KMS-11 (cell line): ENCODE data around the gene FGF14.

Experiments
- H2AFZ ChIP-seq: fragments of 200-600 bp; sonication (generic); 2 replicates; pipeline ENCODE4 v1.6.1; 2016; ENCODE audit warnings: antibody characterized with exemption, mixed run types, low read depth
- H3K27ac ChIP-seq: fragments of 200-600 bp; sonication (generic); 2 replicates; pipeline ENCODE4 v1.6.1; 2016; ENCODE audit warnings: mild to moderate bottlenecking, mixed run types
- H3K27me3 ChIP-seq: fragments of 200-600 bp; sonication (generic); 2 replicates; pipeline ENCODE4 v1.6.1; 2017; ENCODE audit warnings: mild to moderate bottlenecking, low read depth, mixed run types, moderate library complexity; ENCODE audit not compliant: insufficient read depth
- H3K36me3 ChIP-seq: fragments of 200-600 bp; sonication (generic); 2 replicates; pipeline ENCODE4 v1.6.1; 2017; ENCODE audit warnings: mild to moderate bottlenecking, mixed run types; ENCODE audit not compliant: insufficient read depth
- H3K4me1 ChIP-seq: fragments of 200-600 bp; sonication (generic); 2 replicates; pipeline ENCODE4 v1.6.1; 2016; ENCODE audit warnings: mild to moderate bottlenecking, low read depth, mixed run types; ENCODE audit not compliant: poor library complexity, severe bottlenecking
- H3K4me2 ChIP-seq: fragments of 200-600 bp; sonication (generic); 2 replicates; pipeline ENCODE4 v1.7.0; 2016; ENCODE audit warnings: mild to moderate bottlenecking, mixed run types
- H3K4me3 ChIP-seq: fragments of 200-600 bp; sonication (generic); IDR thresholded peaks from 2 replicates; pipeline ENCODE4 v1.6.1; 2017; ENCODE audit warnings: low read depth, low read length, mixed read lengths; ENCODE audit not compliant: insufficient read depth
- H3K79me2 ChIP-seq: fragments of 200-600 bp; sonication (generic); 2 replicates; pipeline ENCODE4 v1.6.1; 2016; ENCODE audit warnings: low read depth, mixed run types; ENCODE audit not compliant: insufficient read depth
- H3K9ac ChIP-seq: fragments of 200-600 bp; sonication (generic); 2 replicates; pipeline ENCODE4 v1.6.1; 2016; ENCODE audit warnings: mild to moderate bottlenecking, mixed run types
- H4K20me1 ChIP-seq: fragments of 200-600 bp; sonication (generic); 2 replicates; pipeline ENCODE4 v1.6.1; 2016; ENCODE audit warnings: mild to moderate bottlenecking, mixed run types; ENCODE audit not compliant: insufficient read depth
- TF ChIP-seq, protein P1 (sequence below): fragments of 200-600 bp; sonication (generic); conservative IDR thresholded peaks from 2 replicates; pipeline ENCODE4 v1.6.1; 2017; ENCODE audit warnings: low read depth, mild to moderate bottlenecking, antibody characterized with exemption, low read length, moderate library complexity, mixed read lengths

FGF14 gene

DNA sequence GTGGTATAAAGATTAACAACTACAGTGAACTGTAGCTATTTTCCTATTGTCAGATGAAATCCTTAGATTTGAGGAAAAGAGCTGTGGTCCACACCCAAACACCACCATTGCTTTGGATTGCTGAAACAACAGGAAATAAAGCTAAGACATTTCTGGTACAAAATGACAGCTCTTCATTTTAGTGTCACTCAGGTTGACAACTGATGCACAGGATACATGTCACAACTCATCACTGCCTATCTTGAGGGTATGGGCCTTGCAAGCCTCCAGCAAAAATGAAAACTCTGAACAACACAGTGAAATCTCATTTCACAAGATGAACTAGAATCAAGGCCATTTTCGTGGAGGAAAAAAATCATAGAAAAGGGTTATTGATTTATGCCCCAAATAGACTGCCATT is 609.7 kb downstream of the FGF14 start:
- Histone ChIP-seq H2AFZ (no peak overlapping the region), H3K27me3 (no peaks in the 10 kb centered on the region), H3K4me1 (no peaks in the 10 kb centered on the region), H3K36me3 (no peaks in the 10 kb centered on the region), H3K9ac (no peak overlapping the region), H3K4me3 (no peak overlapping the region), H3K79me2 (no peaks in the 10 kb centered on the region), H3K4me2 (no peak overlapping the region), H3K27ac (no peak overlapping the region), H4K20me1 (no peaks in the 10 kb centered on the region)
- TF ChIP-seq, protein P1, sequence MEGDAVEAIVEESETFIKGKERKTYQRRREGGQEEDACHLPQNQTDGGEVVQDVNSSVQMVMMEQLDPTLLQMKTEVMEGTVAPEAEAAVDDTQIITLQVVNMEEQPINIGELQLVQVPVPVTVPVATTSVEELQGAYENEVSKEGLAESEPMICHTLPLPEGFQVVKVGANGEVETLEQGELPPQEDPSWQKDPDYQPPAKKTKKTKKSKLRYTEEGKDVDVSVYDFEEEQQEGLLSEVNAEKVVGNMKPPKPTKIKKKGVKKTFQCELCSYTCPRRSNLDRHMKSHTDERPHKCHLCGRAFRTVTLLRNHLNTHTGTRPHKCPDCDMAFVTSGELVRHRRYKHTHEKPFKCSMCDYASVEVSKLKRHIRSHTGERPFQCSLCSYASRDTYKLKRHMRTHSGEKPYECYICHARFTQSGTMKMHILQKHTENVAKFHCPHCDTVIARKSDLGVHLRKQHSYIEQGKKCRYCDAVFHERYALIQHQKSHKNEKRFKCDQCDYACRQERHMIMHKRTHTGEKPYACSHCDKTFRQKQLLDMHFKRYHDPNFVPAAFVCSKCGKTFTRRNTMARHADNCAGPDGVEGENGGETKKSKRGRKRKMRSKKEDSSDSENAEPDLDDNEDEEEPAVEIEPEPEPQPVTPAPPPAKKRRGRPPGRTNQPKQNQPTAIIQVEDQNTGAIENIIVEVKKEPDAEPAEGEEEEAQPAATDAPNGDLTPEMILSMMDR: no peak

DNA sequence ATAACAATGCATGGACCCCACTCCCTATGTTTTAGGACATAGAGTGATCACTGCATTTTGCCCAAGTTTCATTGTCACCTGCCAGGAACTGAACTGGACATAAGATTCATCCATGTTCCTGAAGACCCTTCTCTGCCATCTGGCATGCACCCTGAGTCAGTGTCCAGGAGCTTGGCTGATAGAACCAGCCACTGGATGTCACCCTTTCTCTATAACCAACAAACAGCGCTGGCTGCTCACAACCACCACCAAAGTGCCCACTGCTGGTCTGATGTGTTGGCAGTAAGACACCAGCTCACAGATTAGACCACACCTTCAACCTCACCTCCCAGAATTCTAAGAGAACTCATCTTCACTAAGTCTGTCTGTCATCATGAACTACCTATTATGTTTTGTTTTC is 616.0 kb downstream of the FGF14 start:
- no peak overlapping the region for H3K27ac ChIP-seq

DNA sequence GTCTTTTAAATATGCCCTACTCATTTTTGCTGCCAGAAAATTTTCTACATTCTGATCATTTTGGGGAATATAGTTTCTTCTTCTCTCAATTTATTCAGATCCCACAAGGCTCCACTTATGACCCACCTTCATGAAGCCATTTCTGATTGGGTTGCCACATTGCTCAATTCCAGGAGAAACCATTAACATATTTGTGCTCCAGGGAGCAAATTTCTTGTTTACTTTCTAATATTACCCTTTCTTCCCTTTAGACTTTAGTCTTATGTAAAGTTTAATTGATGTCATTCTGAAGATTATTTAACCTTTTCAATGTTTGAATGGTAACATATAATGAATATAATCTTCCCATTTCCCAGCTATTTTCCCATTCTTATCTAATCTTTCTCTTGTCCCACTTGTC is 617.5 kb downstream of the FGF14 start:
- H3K4me2 ChIP-seq: no peak overlapping the region
- H3K27me3 ChIP-seq: no peaks in the 10 kb centered on the region
- no peaks in the 10 kb centered on the region for H3K79me2 ChIP-seq
- TF ChIP-seq, protein P1: no peak
- H3K36me3 ChIP-seq: no peaks in the 10 kb centered on the region
- no peaks in the 10 kb centered on the region for H4K20me1 ChIP-seq
- H2AFZ ChIP-seq: no peak overlapping the region
- H3K4me3 ChIP-seq: no peak overlapping the region
- H3K9ac ChIP-seq: no peak overlapping the region
- H3K4me1 ChIP-seq: no peaks in the 10 kb centered on the region
- no peak overlapping the region for H3K27ac ChIP-seq

More for the DNA sequence above, 616.0 kb downstream of the FGF14 start:
- TF ChIP-seq, protein P1: no peak
- no peak overlapping the region for H3K4me2 ChIP-seq
- H3K27me3 ChIP-seq: no peaks in the 10 kb centered on the region
- H3K79me2 ChIP-seq: no peaks in the 10 kb centered on the region
- H3K4me1 ChIP-seq: no peaks in the 10 kb centered on the region
- H3K36me3 ChIP-seq: no peaks in the 10 kb centered on the region
- H4K20me1 ChIP-seq: no peaks in the 10 kb centered on the region
- no peak overlapping the region for H3K9ac ChIP-seq
- H2AFZ ChIP-seq: no peak overlapping the region
- H3K4me3 ChIP-seq: no peak overlapping the region

DNA sequence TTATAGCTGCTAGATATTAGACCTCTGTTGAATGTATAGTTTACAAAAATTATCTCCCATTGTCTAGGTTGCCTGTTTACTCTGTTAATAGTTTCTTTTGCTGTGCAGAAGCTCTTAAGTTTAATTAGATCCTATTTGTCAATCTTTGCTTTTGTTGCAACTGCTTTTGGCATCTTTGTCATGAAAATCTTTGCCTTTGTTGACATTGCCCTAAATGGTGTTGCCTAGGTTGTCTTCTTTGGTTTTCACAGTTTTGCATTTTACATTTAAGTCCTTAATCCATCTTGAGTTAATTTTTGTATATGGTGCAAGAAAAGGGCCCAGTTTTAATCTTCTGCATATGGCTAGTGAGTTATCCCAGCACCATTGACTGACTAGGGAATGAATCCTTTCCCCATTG is 618.3 kb downstream of the FGF14 start:
- no peaks in the 10 kb centered on the region for H3K79me2 ChIP-seq
- TF ChIP-seq, protein P1: no peak
- no peaks in the 10 kb centered on the region for H4K20me1 ChIP-seq
- no peak overlapping the region for H3K27ac ChIP-seq
- H3K4me1 ChIP-seq: no peaks in the 10 kb centered on the region
- H3K4me3 ChIP-seq: no peak overlapping the region
- H3K9ac ChIP-seq: no peak overlapping the region
- H3K36me3 ChIP-seq: no peaks in the 10 kb centered on the region
- H3K27me3 ChIP-seq: no peaks in the 10 kb centered on the region
- H2AFZ ChIP-seq: no peak overlapping the region
- no peak overlapping the region for H3K4me2 ChIP-seq
